ENCODE results near the gene PITPNM1.
"Not testable (repeated sequence)": the region's sequence is repeated elsewhere in the genome, so short reads cannot be mapped to it uniquely, and the experiment has no call there.

- not testable (repeated sequence) for TF ChIP-seq CTCF, POLR2A (IDR thresholded peaks at IDR 0.05)
Measured at GRCh38 chr11:67465530-67465929, 39.6 kb downstream of the PITPNM1 start.

All from body of pancreas (tissue), 4 donors.